GM12873 (cell line): ENCODE measurements around the gene PTPDC1.

Experiments
- TF ChIP-seq, protein P1 (sequence below): IDR thresholded peaks from 2 replicates; pipeline ENCODE4 v1.5.1; 2012; ENCODE audit warnings: low read depth, mild to moderate bottlenecking, moderate library complexity, low read length, control low read depth; ENCODE audit not compliant: insufficient read depth; ENCODE audit errors: missing control alignments

PTPDC1 gene

DNA sequence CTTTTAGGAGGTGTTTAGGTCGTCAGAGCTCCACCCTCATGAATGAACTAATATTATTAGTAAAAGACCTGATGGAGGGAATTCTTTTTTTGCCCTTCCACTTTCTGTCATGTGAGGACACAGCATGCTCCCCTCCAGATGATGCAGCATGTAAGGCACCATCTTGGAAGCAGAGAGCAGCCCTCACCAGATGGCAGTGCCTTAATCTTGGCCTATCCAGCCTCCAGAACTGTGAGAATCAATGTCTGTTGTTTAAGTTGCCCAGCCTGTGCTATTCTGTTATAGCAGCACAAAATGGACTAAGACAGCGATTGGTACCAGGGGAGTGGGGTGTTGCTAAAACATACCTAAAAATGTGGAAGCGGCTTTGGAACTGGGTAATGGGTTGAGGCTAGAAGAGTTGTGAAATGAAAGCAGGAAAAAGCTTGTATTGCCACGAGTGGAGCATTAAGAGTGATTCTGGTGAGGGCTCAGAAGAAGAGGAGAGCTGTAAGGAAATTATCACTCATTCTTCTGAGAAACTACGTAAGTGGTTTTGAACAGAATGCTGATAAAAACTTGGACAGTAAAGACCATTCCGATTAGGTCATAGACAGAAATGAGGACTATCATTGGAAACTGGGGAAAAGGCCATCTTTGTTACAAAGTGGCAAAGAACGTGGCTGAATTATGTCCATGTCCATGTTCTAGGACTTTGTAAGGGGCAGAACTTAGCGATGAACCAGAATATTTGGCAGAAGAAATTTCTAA lies 28.6 kb downstream of the PTPDC1 start:
- TF ChIP-seq, protein P1, sequence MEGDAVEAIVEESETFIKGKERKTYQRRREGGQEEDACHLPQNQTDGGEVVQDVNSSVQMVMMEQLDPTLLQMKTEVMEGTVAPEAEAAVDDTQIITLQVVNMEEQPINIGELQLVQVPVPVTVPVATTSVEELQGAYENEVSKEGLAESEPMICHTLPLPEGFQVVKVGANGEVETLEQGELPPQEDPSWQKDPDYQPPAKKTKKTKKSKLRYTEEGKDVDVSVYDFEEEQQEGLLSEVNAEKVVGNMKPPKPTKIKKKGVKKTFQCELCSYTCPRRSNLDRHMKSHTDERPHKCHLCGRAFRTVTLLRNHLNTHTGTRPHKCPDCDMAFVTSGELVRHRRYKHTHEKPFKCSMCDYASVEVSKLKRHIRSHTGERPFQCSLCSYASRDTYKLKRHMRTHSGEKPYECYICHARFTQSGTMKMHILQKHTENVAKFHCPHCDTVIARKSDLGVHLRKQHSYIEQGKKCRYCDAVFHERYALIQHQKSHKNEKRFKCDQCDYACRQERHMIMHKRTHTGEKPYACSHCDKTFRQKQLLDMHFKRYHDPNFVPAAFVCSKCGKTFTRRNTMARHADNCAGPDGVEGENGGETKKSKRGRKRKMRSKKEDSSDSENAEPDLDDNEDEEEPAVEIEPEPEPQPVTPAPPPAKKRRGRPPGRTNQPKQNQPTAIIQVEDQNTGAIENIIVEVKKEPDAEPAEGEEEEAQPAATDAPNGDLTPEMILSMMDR, result no peak

DNA sequence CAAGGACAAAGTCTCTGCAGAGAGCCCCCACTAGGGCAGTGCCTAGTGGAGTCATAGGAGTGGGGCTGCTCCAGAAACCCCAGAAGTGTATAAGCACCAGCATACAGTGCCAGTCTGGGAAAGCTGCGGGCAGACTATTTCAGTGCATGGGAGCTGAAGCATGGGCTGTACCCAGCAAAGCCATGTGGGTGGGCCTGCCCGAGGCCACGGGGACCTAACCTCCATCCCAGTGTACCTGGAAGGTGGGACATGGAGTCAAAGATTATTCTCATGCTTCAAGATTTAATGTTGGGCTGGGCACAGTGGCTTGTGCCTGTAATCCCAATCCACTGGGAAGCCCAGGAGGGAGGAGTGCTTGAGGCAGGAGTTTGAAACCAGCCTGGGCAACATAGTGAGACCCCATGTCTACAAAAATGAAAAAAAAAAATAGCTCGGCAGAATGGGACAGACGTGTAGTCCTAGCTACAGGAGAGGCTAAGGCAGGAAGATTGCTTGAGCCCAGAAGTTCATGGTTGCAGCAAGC lies 36.7 kb downstream of the PTPDC1 start:
- TF ChIP-seq, protein P1, result no peak

DNA sequence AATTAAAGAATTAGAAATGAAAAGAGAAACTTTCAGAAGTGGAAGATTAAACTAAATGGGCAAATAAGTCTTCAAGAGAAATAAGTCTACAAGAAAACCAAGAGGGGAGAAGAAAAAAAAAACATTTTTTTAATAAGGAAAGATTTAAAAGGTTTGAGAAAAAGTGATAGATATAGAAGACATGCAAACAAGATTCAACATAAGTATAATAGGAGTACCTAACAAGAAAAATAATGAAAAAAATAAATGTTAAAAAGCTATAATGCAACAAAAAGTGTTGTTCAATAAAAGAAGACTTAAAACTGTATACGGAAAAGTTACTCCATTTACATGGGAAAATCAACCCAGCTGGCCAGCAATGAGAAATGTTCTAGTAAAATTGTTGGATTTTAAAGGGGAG lies 42.6 kb downstream of the PTPDC1 start:
- TF ChIP-seq, protein P1, result no peak

DNA sequence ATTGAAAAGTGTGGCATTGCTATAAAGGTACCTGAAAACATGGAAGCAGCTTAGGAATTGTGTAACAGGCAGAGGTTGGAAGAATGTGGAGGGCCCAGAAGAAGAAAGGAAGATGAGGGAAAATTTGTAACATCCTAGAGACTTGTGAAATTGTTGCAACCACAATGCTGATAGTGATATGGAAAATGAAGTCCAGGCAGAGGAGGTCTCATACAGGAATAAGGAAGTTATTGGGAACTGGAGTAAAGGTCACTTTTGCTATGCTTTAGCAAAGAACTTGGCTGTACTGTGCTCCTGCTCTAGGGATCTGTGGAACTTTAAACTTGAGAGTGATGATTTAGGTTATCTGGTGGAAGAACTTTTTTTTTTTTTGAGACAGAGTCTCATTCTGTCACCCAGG lies 43.5 kb downstream of the PTPDC1 start:
- TF ChIP-seq, protein P1, result no peak

DNA sequence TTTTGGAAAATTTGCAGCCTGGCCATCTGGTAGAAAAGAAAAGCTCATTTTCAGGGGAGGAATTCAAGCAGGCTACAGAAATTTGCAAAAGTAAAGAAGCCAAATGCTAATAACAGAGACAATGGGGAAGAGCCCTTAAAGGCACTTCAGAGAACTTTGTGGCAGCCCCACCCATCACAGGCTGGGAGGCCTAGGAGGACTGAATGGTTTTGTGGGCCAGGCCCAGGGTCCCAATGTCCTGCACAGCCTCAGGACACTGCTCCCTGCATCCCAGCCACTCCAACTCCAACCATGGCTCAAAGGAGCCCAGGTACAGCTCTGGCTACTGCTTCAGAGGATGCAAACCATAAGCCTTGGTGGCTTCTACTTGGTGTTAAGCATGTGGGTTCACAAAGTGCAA lies 44.3 kb downstream of the PTPDC1 start:
- TF ChIP-seq, protein P1, result no peak

DNA sequence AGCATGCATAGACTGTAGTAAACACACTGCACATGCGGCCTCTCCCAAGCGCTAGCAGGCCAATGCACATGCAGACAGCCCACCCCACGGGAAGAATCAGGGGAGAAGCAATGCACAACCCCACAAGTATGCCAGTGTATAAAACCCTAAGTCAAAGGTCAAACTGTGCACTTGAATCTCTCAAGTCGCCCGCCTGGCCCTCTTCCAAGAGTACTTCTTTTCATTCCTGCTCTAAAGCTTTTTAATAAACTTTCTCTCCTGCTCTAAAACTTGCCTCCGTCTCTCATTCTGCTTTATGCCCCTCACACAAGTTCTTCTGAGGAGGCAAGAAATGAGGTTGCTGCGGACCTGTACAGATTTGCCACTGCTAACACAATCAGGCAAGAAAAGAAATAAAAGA lies 50.4 kb downstream of the PTPDC1 start:
- TF ChIP-seq, protein P1, result no peak

DNA sequence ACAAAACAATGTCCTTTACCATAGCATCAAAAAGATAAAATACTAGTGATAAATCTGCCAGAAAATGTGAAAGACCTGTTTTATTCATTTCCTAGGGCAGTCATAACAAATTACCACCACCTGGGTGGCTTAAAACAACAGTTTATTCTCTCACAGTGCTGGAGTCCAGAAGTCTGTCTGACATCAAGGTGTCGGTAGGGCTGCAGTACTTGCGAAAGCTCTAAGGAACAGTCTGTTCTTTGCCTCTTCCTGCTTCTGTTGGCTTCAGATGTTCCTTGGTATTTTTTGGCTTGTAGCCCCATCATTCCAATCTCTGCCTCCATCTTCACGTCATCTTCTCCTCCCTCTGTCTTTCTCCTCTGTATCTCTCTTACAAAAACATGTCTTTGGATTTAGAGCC lies 51.0 kb downstream of the PTPDC1 start:
- TF ChIP-seq, protein P1, result no peak
